Spleen (tissue), 11 donors: ENCODE data around the gene NEBL. TPM values are rescaled to one million over a fixed set of nuclear protein-coding genes. Genes with fewer than 3 reads are reported as not detected.

Experiments
- DNase-seq: peaks from one replicate; pipeline ENCODE4 v3.0.0-alpha.2; 2020
- H3K27ac ChIP-seq, 8 donors: fragments of 200-600 bp; sonication (generic) in 7 of 8; 1 replicate in 4 of 8; 2 replicates in 4 of 8; pipeline versions ENCODE4 v1.5.0 to v1.8.0; 2016 to 2021; ENCODE audit warnings: inconsistent platforms in 4 of 8, mild to moderate bottlenecking in 4 of 8, moderate library complexity in 1 of 8
- H3K27me3 ChIP-seq, 7 donors: fragments of 200-600 bp; sonication (generic) in 6 of 7; replicated peaks in 1 of 7; 1 replicate in 4 of 7; 2 replicates in 3 of 7; pipeline versions ENCODE4 v1.5.0 to v1.8.0; 2016 to 2021; ENCODE audit warnings: inconsistent platforms in 3 of 7, mild to moderate bottlenecking in 1 of 7
- H3K36me3 ChIP-seq, 6 donors: fragments of 200-600 bp; sonication (generic) in 5 of 6; 1 replicate in 4 of 6; 2 replicates in 2 of 6; pipeline versions ENCODE4 v1.5.0 to v1.8.0; 2016 to 2021; ENCODE audit warnings: inconsistent platforms in 2 of 6
- H3K4me1 ChIP-seq, 6 donors: fragments of 200-600 bp; sonication (generic) in 5 of 6; 1 replicate in 3 of 6; 2 replicates in 3 of 6; pipeline versions ENCODE4 v1.5.0 to v1.8.0; 2016 to 2021; ENCODE audit warnings: inconsistent platforms in 3 of 6
- H3K4me3 ChIP-seq, 8 donors: fragments of 200-600 bp; sonication (generic) in 7 of 8; 1 replicate in 4 of 8; 2 replicates in 4 of 8; pipeline versions ENCODE4 v1.5.0 to v1.8.0; 2016 to 2021; ENCODE audit warnings: inconsistent platforms in 4 of 8, mild to moderate bottlenecking in 4 of 8, moderate library complexity in 2 of 8
- H3K9me3 ChIP-seq, 8 donors: fragments of 200-600 bp; sonication (generic) in 7 of 8; 1 replicate in 4 of 8; 2 replicates in 4 of 8; pipeline versions ENCODE4 v1.5.0 to v1.8.0; 2016 to 2021; ENCODE audit warnings: inconsistent platforms in 4 of 8
- POLR2A ChIP-seq, 3 donors: fragments of 450-650 bp; IDR thresholded peaks; one replicate each; pipeline ENCODE4 v1.5.1; 2017; ENCODE audit warnings: antibody characterized with exemption in 3 of 3, mild to moderate bottlenecking in 1 of 3
- POLR2AphosphoS5 ChIP-seq, 3 donors: sonication (generic); formaldehyde crosslinking; IDR thresholded peaks; one replicate each; pipeline ENCODE4 v1.5.1; 2017; ENCODE audit warnings: antibody characterized with exemption in 3 of 3
- WGBS, 5 donors: extraction: QIAGEN DNeasy Blood & Tissue Kit in 3 of 5; methylation state at CpG; one replicate each; pipeline versions ENCODE4 v1.1.5 to v1.1.7; 2013 to 2018; 5-methylcytosine and 5-hydroxymethylcytosine counted together
- intact Hi-C: fragments of 100-400 bp; cut with DNase I; formaldehyde crosslinking; loops from one replicate; pipeline ENCODE4 v1.15.0; 2023; ENCODE audit warnings: low total_unique reads
- polyA plus RNA-seq, 3 donors: library from polyadenylated mRNA; stranded (reverse); fragments of 200-250 nt; gene quantifications; one replicate each; pipeline ENCODE4 v1.2.1, GENCODE V29; 2013
- total RNA-seq, 7 donors: library from RNA; depleted of rRNA in 3 of 7; stranded (reverse); fragments of >200 nt in 3 of 7; fragmentation: NEBNext Ultra II Directional in 4 of 7; extraction: Animal tissue kit (Norgen Biotek cat#: 25700) in 4 of 7; gene quantifications; one replicate each; pipeline versions ENCODE4 v1.1.0 to v1.2.1, GENCODE V29; 2016 to 2021
- TF ChIP-seq, protein P1 (sequence below), 11 experiments: fragments of 200-600 bp in 7 of 11; fragments of 450-650 bp in 4 of 11; sonication (generic) in 4 of 11; IDR thresholded peaks in 8 of 11; conservative IDR thresholded peaks in 3 of 11; 1 replicate in 7 of 11; 2 replicates in 4 of 11; pipeline versions ENCODE4 v1.4.0 to v1.8.0; 2016 to 2021; ENCODE audit warnings: antibody characterized with exemption in 11 of 11, inconsistent platforms in 4 of 11, mild to moderate bottlenecking in 1 of 11
- donor health status: healthy with polysubstance abuse.
- donor health status: DM: no; HTN: no; CAD: no; lungs with moderate emphysema.
- donor health status: DM: no; HTN: no; CAD: no.
- donor health status: Bipolar disorder and iron deficiency.
- donor health status: healthy.
- donor health status: DM: no; HTN: no; CAD: no.
- donor health status: DM: yes; HTN: yes; CAD: no.

Gene NEBL
- total and polyA plus RNA-seq, 10 donors, result 0.08 to 2.7 (median 0.54) TPM

DNA sequence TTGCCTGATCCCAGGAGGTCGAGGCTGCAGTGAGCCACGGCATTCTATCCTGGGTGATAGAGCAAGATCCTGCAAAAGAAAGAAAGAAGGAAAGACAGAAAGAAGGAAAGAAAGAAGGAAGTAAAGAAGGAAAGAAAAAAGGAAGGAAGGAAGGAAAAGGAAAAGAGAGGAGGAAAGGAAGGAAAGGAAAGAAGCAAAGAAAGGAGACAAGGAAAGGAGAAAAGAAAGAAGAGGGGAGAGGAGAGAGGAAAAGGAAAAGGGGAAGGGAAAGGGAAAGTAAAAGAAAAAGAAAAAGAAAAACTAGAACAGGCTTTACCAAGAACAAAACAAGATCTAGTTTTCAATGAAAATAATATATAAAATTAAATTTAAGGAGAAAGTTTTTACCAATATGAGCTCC lies 15.0 kb downstream of the NEBL start:
- no peak for DNase-seq
- Histone ChIP-seq H3K27ac (no peak overlapping the region), H3K9me3 (no peaks in the 10 kb centered on the region), H3K4me1 (no peaks in the 10 kb centered on the region), H3K27me3 (peaks cover 0 to 5% (median 0%) of the 10 kb centered on the region in 7 donors), H3K4me3 (no peak overlapping the region), H3K36me3 (no peaks in the 10 kb centered on the region)
- TF ChIP-seq POLR2A (IDR thresholded peaks at IDR 0.05), result no peak
- TF ChIP-seq, protein P1, sequence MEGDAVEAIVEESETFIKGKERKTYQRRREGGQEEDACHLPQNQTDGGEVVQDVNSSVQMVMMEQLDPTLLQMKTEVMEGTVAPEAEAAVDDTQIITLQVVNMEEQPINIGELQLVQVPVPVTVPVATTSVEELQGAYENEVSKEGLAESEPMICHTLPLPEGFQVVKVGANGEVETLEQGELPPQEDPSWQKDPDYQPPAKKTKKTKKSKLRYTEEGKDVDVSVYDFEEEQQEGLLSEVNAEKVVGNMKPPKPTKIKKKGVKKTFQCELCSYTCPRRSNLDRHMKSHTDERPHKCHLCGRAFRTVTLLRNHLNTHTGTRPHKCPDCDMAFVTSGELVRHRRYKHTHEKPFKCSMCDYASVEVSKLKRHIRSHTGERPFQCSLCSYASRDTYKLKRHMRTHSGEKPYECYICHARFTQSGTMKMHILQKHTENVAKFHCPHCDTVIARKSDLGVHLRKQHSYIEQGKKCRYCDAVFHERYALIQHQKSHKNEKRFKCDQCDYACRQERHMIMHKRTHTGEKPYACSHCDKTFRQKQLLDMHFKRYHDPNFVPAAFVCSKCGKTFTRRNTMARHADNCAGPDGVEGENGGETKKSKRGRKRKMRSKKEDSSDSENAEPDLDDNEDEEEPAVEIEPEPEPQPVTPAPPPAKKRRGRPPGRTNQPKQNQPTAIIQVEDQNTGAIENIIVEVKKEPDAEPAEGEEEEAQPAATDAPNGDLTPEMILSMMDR (IDR thresholded peaks at IDR 0.05 in 8 of 11, conservative IDR thresholded peaks at IDR 0.05 in 3 of 11), result no peak
- no peak for TF ChIP-seq POLR2AphosphoS5 (IDR thresholded peaks at IDR 0.05)
- 45 to 91% (median 86%) methylated on average over 2 of the region's 2 CpGs for WGBS, 5 donors
- intact Hi-C loops, result no loop called here

DNA sequence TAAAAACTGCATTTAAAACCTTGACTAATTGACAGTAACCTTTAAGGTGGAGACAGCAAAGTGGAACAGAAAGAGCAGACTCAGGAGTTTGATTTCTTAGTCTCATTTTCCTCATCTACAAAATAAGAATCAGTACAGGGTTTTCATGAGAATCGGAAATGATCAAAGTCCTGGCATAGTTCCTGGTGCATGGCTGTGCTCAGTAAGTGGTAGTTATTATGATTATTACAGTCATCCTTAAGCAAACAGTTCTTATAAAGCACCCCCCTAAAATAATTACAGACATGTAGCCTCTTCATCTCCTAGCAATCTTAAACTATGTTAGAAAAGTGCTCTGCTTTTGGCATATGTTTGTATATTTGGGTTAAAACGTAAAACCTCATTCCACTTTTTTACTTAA lies 18.0 kb downstream of the NEBL start:
- Histone ChIP-seq H3K27ac (no peak overlapping the region), H3K36me3 (no peaks in the 10 kb centered on the region), H3K27me3 (no peaks in the 10 kb centered on the region), H3K4me1 (no peaks in the 10 kb centered on the region), H3K4me3 (no peak overlapping the region), H3K9me3 (no peaks in the 10 kb centered on the region)
- DNase-seq, result no peak
- intact Hi-C loops, result no loop called here
- 80 to 91% (median 88%) methylated on average over 2 of the region's 2 CpGs for WGBS, 5 donors
- TF ChIP-seq POLR2AphosphoS5 (IDR thresholded peaks at IDR 0.05) (no peak), POLR2A (IDR thresholded peaks at IDR 0.05) (no peak)
- TF ChIP-seq, protein P1 (IDR thresholded peaks at IDR 0.05 in 8 of 11, conservative IDR thresholded peaks at IDR 0.05 in 3 of 11), result no peak

DNA sequence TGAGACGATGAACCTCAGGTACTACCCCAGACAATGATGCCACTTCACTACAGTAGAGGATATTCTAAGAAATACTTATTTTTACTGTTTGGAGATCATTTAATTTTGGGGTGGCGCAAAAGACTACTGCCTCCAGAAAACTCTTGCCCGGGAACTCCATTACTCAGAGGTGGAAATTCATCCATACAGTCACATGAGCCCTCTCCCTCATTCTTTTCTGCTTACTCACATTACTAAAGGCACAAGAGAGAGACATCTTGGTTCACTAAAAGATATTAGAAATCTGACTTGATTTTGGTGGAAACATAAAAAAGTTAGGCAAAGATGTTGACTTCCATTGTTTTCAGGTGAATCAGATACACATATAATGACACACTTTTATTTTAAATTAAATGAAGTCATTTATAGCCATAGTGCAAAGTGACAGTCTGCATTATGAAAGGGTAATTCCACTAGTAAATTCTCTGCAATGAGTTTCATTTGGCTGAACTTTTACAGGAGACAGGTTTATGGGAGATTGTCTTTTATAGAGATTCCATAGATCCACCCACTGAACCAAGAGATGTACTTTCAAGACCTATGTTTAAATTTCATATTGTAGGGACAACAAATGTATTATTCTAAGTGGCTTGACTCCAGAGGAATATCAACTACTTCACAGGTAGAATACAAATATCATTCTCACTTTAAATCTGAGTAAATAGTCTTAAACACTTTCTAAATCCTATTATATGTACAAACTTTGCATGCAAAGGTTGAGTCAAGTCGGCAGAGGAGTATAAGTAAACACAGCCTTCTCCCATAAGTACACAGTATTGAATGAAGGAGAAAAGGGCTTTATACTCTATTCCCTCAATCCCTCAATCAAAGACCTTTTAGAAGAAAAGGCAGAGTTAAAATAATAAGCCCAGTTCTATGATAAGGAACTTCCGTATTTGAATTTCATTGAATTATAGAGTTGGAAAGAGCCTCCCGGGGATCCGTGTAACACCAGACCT lies 18.8 kb downstream of the NEBL start:
- Histone ChIP-seq H3K9me3 (no peaks in the 10 kb centered on the region), H3K27ac (no peak overlapping the region), H3K36me3 (no peaks in the 10 kb centered on the region), H3K4me1 (no peaks in the 10 kb centered on the region), H3K4me3 (no peak overlapping the region), H3K27me3 (no peaks in the 10 kb centered on the region)
- TF ChIP-seq, protein P1 (IDR thresholded peaks at IDR 0.05 in 8 of 11, conservative IDR thresholded peaks at IDR 0.05 in 3 of 11), result no peak
- TF ChIP-seq POLR2A (IDR thresholded peaks at IDR 0.05) (no peak), POLR2AphosphoS5 (IDR thresholded peaks at IDR 0.05) (no peak)
- no peak for DNase-seq
- 89 to 94% (median 90%) methylated on average over 7 of the region's 7 CpGs for WGBS, 5 donors
- intact Hi-C loops, result no loop called here

DNA sequence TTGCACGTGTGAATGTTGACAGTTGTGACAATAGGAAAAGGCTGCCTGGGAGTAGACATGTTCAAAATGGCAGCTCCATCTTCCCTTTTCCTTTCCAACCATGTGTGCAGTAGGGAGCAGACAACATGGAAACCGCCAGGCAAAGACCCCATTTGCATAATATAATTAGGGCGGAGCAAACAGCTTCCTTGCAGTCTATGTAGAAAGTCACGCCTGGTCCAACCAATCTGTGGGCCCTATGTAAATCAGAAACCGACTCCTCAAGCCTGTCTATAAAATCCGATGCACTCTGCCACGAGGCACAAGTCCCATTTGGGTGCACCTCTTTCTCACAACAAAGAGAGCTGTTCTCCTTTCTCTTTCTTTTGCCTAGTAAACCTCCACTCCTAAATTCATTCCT lies 19.6 kb downstream of the NEBL start:
- 75 to 93% (median 86%) methylated on average over 7 of the region's 7 CpGs for WGBS, 5 donors
- TF ChIP-seq POLR2AphosphoS5 (IDR thresholded peaks at IDR 0.05) (no peak), POLR2A (IDR thresholded peaks at IDR 0.05) (no peak)
- TF ChIP-seq, protein P1 (IDR thresholded peaks at IDR 0.05 in 8 of 11, conservative IDR thresholded peaks at IDR 0.05 in 3 of 11), result no peak
- intact Hi-C loops, result no loop called here
- Histone ChIP-seq H3K4me3 (no peak overlapping the region), H3K36me3 (no peaks in the 10 kb centered on the region), H3K4me1 (no peaks in the 10 kb centered on the region), H3K27ac (no peak overlapping the region), H3K27me3 (no peaks in the 10 kb centered on the region), H3K9me3 (no peaks in the 10 kb centered on the region)
- no peak for DNase-seq
